ENCODE data around the gene STXBP5. TPM values are rescaled to one million over a fixed set of nuclear protein-coding genes. Genes with fewer than 3 reads are reported as not detected.
"Not testable (repeated sequence)": the region's sequence is repeated elsewhere in the genome, so short reads cannot be mapped to it uniquely, and the experiment has no call there.

STXBP5 gene
- total RNA-seq, 4 donors from 2014 or later: 25.6 to 40.0 (median 30.4) TPM

- WGBS, 2 donors: 49 to 67% methylated on average over 3 to 4 of the region's 4 CpGs
- no peak overlapping the region for H3K4me3 ChIP-seq
- no peaks in the 10 kb centered on the region for H3K27me3 ChIP-seq
- no peak for TF ChIP-seq POLR2A (IDR thresholded peaks at IDR 0.05)
- no peak for TF ChIP-seq CTCF (IDR thresholded peaks at IDR 0.05)
- H3K4me1 ChIP-seq: no peaks in the 10 kb centered on the region
- no peak for DNase-seq
- H3K36me3 ChIP-seq: peaks cover 0 to 65% (median 0%) of the 10 kb centered on the region in 3 donors
- H3K27ac ChIP-seq: no peak overlapping the region
- intact Hi-C loops (cut with DNase I): no loop called here
- H3K9me3 ChIP-seq: no peaks in the 10 kb centered on the region
Observed at GRCh38 chr6:147244832-147245231, 40.6 kb downstream of the STXBP5 start.

GRCh38 chr6:147245693-147246092 is 41.5 kb downstream of the STXBP5 start:
- H3K9me3 ChIP-seq: no peaks in the 10 kb centered on the region
- no peak for DNase-seq
- WGBS, 2 donors: 91 to 96% methylated on average over 2 of the region's 2 CpGs
- no peak for TF ChIP-seq POLR2A (IDR thresholded peaks at IDR 0.05)
- TF ChIP-seq CTCF (IDR thresholded peaks at IDR 0.05): no peak
- H3K27ac ChIP-seq: no peak overlapping the region
- H3K27me3 ChIP-seq: no peaks in the 10 kb centered on the region
- H3K36me3 ChIP-seq: peaks cover 0 to 64% (median 0%) of the 10 kb centered on the region in 3 donors
- intact Hi-C loops (cut with DNase I): no loop called here
- H3K4me3 ChIP-seq: no peak overlapping the region
- H3K4me1 ChIP-seq: no peaks in the 10 kb centered on the region

GRCh38 chr6:147246853-147247635 is 42.8 kb downstream of the STXBP5 start:
- H3K9me3 ChIP-seq: peaks cover 0 to 9% (median 0%) of the 10 kb centered on the region in 3 donors
- H3K4me3 ChIP-seq: no peak overlapping the region
- H3K36me3 ChIP-seq: peaks cover 0 to 66% (median 0%) of the 10 kb centered on the region in 3 donors
- DNase-seq: no peak
- H3K27me3 ChIP-seq: no peaks in the 10 kb centered on the region
- H3K4me1 ChIP-seq: no peaks in the 10 kb centered on the region
- TF ChIP-seq POLR2A (IDR thresholded peaks at IDR 0.05): no peak
- no peak for TF ChIP-seq CTCF (IDR thresholded peaks at IDR 0.05)
- 91 to 95% methylated on average over 5 of the region's 5 CpGs for WGBS, 2 donors
- H3K27ac ChIP-seq: no peak overlapping the region
- intact Hi-C loops (cut with DNase I): no loop called here

- DNase-seq: no peak
- no peaks in the 10 kb centered on the region for H3K4me1 ChIP-seq
- no peak for TF ChIP-seq POLR2A (IDR thresholded peaks at IDR 0.05)
- TF ChIP-seq CTCF (IDR thresholded peaks at IDR 0.05): no peak
- intact Hi-C loops (cut with DNase I): no loop called here
- no peaks in the 10 kb centered on the region for H3K27me3 ChIP-seq
- peaks cover 0 to 9% (median 0%) of the 10 kb centered on the region in 3 donors for H3K9me3 ChIP-seq
- 78 to 89% methylated on average over 1 of the region's 1 CpG for WGBS, 2 donors
- H3K27ac ChIP-seq: no peak overlapping the region
- H3K4me3 ChIP-seq: no peak overlapping the region
- H3K36me3 ChIP-seq: peaks cover 0 to 69% (median 0%) of the 10 kb centered on the region in 3 donors
Observed at GRCh38 chr6:147248859-147249258, 44.6 kb downstream of the STXBP5 start.

- H3K27ac ChIP-seq: no peak overlapping the region
- H3K27me3 ChIP-seq: no peaks in the 10 kb centered on the region
- 94 to 97% methylated on average over 10 to 15 of the region's 16 CpGs for WGBS, 2 donors
- H3K36me3 ChIP-seq: peaks cover 0 to 54% (median 0%) of the 10 kb centered on the region in 3 donors
- H3K9me3 ChIP-seq: peaks cover 0 to 9% (median 0%) of the 10 kb centered on the region in 3 donors
- no peaks in the 10 kb centered on the region for H3K4me1 ChIP-seq
- intact Hi-C loops (cut with DNase I): no loop called here
- H3K4me3 ChIP-seq: no peak overlapping the region
- no peak for TF ChIP-seq POLR2A (IDR thresholded peaks at IDR 0.05)
- no peak for TF ChIP-seq CTCF (IDR thresholded peaks at IDR 0.05)
- no peak for DNase-seq
Observed at GRCh38 chr6:147251072-147251471, 46.9 kb downstream of the STXBP5 start.

GRCh38 chr6:147254929-147255473 is 50.8 kb downstream of the STXBP5 start:
- H3K27ac ChIP-seq: not testable (repeated sequence)
- 91 to 95% methylated on average over 6 of the region's 6 CpGs for WGBS, 2 donors

More at GRCh38 chr6:147254929-147255473, 50.8 kb downstream of the STXBP5 start:
- H3K36me3 ChIP-seq: peaks cover 0 to 24% (median 0%) of the 10 kb centered on the region in 3 donors
- H3K27me3 ChIP-seq; H3K4me3 ChIP-seq; H3K9me3 ChIP-seq; H3K4me1 ChIP-seq; intact Hi-C loops (cut with DNase I); DNase-seq: not testable (repeated sequence)

Data from esophagus squamous epithelium (tissue), 5 donors.